Measurements from ENCODE around the gene PDIK1L. TPM values are rescaled to one million over a fixed set of nuclear protein-coding genes. Genes with fewer than 3 reads are reported as not detected.

Gene PDIK1L
- total and polyA plus RNA-seq, 2 of the 4 experiments (the other 2 are of a cell fraction) = 1.4 to 3.0 TPM

- H3K27me3 ChIP-seq (ENCODE audit: control insufficient read depth, insufficient read depth, low read length) = no peaks in the 10 kb centered on the region
- no peak overlapping the region for H3K4ac ChIP-seq (ENCODE audit: low read depth, low read length)
- no peak for TF ChIP-seq ELK1 (IDR thresholded peaks at IDR 0.05; ENCODE audit: borderline replicate concordance, low read depth, low read length)
- no peak for TF ChIP-seq USF2 (IDR thresholded peaks at IDR 0.05; ENCODE audit: low read depth, low read length)
- TF ChIP-seq NFE2L2 (IDR thresholded peaks at IDR 0.05; ENCODE audit: low read depth, low read length) = no peak
- TF ChIP-seq CEBPB (IDR thresholded peaks at IDR 0.05; ENCODE audit: low read depth, low read length) = no peak
- no peak for TF ChIP-seq MAZ (IDR thresholded peaks at IDR 0.05; ENCODE audit: borderline replicate concordance, low read depth, low read length)
- TF ChIP-seq CHD1 (IDR thresholded peaks at IDR 0.05; ENCODE audit: low read depth, low read length) = no peak
- TF ChIP-seq MXI1 (IDR thresholded peaks at IDR 0.05; ENCODE audit: borderline replicate concordance, low read depth, low read length) = no peak
- no peak for TF ChIP-seq MAFK (IDR thresholded peaks at IDR 0.05; ENCODE audit: low read depth, low read length)
- no peak for TF ChIP-seq CTCF (conservative IDR thresholded peaks at IDR 0.05; ENCODE audit: low read depth, low read length)
- no peak for TF ChIP-seq RAD21 (IDR thresholded peaks at IDR 0.05; ENCODE audit: low read length)
- TF ChIP-seq POLR2A (IDR thresholded peaks at IDR 0.05; ENCODE audit: low read depth, low read length) = no peak
- TF ChIP-seq BHLHE40 (IDR thresholded peaks at IDR 0.05; ENCODE audit: low read depth, low read length) = no peak
- TF ChIP-seq SMC3 (IDR thresholded peaks at IDR 0.05; ENCODE audit: low read depth, low read length) = no peak
- TF ChIP-seq RFX5 (IDR thresholded peaks at IDR 0.05; ENCODE audit: low read depth, low read length) = no peak
- no peak for TF ChIP-seq RCOR1 (IDR thresholded peaks at IDR 0.05; ENCODE audit: insufficient replicate concordance, low read length)
- H3K9ac ChIP-seq (ENCODE audit: low read depth, low read length) = peak overlapping the region; percentile 88
- H3K4me2 ChIP-seq (ENCODE audit: low read depth, low read length) = peak overlapping the region; percentile 86
- no peaks in the 10 kb centered on the region for H3K4me1 ChIP-seq (ENCODE audit: control insufficient read depth, insufficient read depth, low read length)
- intact Hi-C loops (cut with micrococcal nuclease) (no loop called here), in situ Hi-C loops (cut with MboI; ENCODE audit: low sequenced_read_pairs) (no loop called here), dilution Hi-C loops (cut with HindIII; ENCODE audit: low sequenced_read_pairs, unreplicated experiment) (no loop called here)
- peaks cover 16 to 29% of the 10 kb centered on the region in 2 experiments for H3K79me1 ChIP-seq (ENCODE audit: low read depth in 1 of 2, low read length in 2 of 2)
- no peaks in the 10 kb centered on the region for H4K20me1 ChIP-seq (ENCODE audit: insufficient read depth, low read length)
- H2AFZ ChIP-seq (replicated peaks; ENCODE audit: low read length, poor library complexity) = peak overlapping the region; percentile 100
- no peak overlapping the region for H4K5ac ChIP-seq (ENCODE audit: low read depth, low read length)
- peak overlapping the region; percentile 28; the same call in 1 of the 2 replicates for H3K23ac ChIP-seq (ENCODE audit: low read depth, low read length)
- H2BK20ac ChIP-seq (ENCODE audit: low read depth, low read length) = no peak overlapping the region
- no peak overlapping the region for H3K18ac ChIP-seq (ENCODE audit: low read depth, low read length)
- ATAC-seq (ENCODE audit: low read depth) (no peak), DNase-seq (no peak)
- 0% methylated on average over 3 of the region's 9 CpGs; no CpG with 5 or more reads in 1 of the 2 experiments for WGBS, 2 experiments (ENCODE audit: extremely low coverage in 2 of 2, insufficient read length in 1 of 2)
- ChIA-PET CTCF (interaction anchor here (0.5 to 1.1 kb wide), 4 partner anchors 10 to 307 kb away, joined by 3 read pairs; no protein-coding TSS in a partner anchor), POLR2A (ENCODE audit: unreplicated experiment) (no interaction called here)
- H4K91ac ChIP-seq (ENCODE audit: insufficient read depth, low read depth, low read length) = no peak overlapping the region
- no TSS peak for BruUV-seq (replicated peaks)
- peak overlapping the region; percentile 19; the same call in 1 of the 2 replicates for H3K27ac ChIP-seq (ENCODE audit: insufficient read depth, low read length)
- H2BK5ac ChIP-seq (ENCODE audit: low read depth, low read length, poor library complexity, severe bottlenecking) = no peak overlapping the region
- H3K14ac ChIP-seq (replicated peaks; ENCODE audit: low read depth, low read length) = no peak overlapping the region
- no peak overlapping the region for H3K56ac ChIP-seq (ENCODE audit: extremely low read depth, insufficient read depth, low read length)
- no peaks in the 10 kb centered on the region for H3K9me3 ChIP-seq (ENCODE audit: control insufficient read depth, insufficient read depth, low read length)
- no peak overlapping the region for H2AK9ac ChIP-seq (replicated peaks; ENCODE audit: low read depth, low read length, poor library complexity)
- H2BK15ac ChIP-seq (ENCODE audit: low read depth, low read length) = no peak overlapping the region
- H3K36me3 ChIP-seq (ENCODE audit: control insufficient read depth, insufficient read depth, low read length) = peaks cover 4% of the 10 kb centered on the region; the same call in 1 of the 2 replicates
- no peak overlapping the region for H2BK120ac ChIP-seq (ENCODE audit: low read depth, low read length)
- H3K4me3 ChIP-seq (ENCODE audit: insufficient read depth, low read depth, low read length) = peak overlapping the region; percentile 98
- H4K8ac ChIP-seq (ENCODE audit: low read depth in 2 of 2, low read length in 2 of 2) = peak overlapping the region; percentile 46 to 50; a peak in 3 of 4 replicates
- H2AK5ac ChIP-seq (ENCODE audit: low read depth, low read length) = peak overlapping the region; percentile 43; the same call in 1 of the 2 replicates
- no peaks in the 10 kb centered on the region for H3K9me1 ChIP-seq (ENCODE audit: insufficient read depth, low read length)
Observed at GRCh38 chr1:26112407-26112775, 767 bp downstream of the PDIK1L start.

All from IMR-90 (cell line).